H7 (cell line): ENCODE measurements around the gene TAF1B. TPM values are rescaled to one million over a fixed set of nuclear protein-coding genes. Genes with fewer than 3 reads are reported as not detected.

Experiments used
- DNase-seq: peaks from one replicate; pipeline ENCODE4 v3.0.0; 2012
- H3K27me3 ChIP-seq: 2 replicates; pipeline ENCODE4 v1.6.0; 2011; ENCODE audit warnings: mild to moderate bottlenecking, low read length; ENCODE audit not compliant: control insufficient read depth, insufficient read depth
- H3K36me3 ChIP-seq: replicated peaks from 2 replicates; pipeline ENCODE4 v1.5.1; 2011; ENCODE audit warnings: low read length; ENCODE audit not compliant: control insufficient read depth, insufficient read depth
- H3K4me3 ChIP-seq: 2 replicates; pipeline ENCODE4 v1.5.1; 2011; ENCODE audit warnings: low read depth, mild to moderate bottlenecking, control low read depth, low read length, moderate library complexity; ENCODE audit not compliant: insufficient read depth
- total RNA-seq: library from RNA; depleted of rRNA; stranded (reverse); fragments of >200 nt; shearing (Covaris generic); gene quantifications from 2 replicates; pipeline ENCODE4 v1.2.3, GENCODE V29; 2014

The TAF1B gene
- total RNA-seq, 1 experiment from 2014 or later: 33.2 TPM

- Histone ChIP-seq H3K36me3 (no peaks in the 10 kb centered on the region), H3K27me3 (no peaks in the 10 kb centered on the region; the same call in 1 of the 2 replicates), H3K4me3 (no peak overlapping the region)
- DNase-seq: peak; percentile 42
Observed at GRCh38 chr2:9803023-9803805, 40.1 kb upstream of the TAF1B start.

GRCh38 chr2:9805435-9806297 is 37.6 kb upstream of the TAF1B start:
- H3K27me3 ChIP-seq: no peaks in the 10 kb centered on the region; the same call in 1 of the 2 replicates
- no peak overlapping the region for H3K4me3 ChIP-seq
- H3K36me3 ChIP-seq: no peaks in the 10 kb centered on the region
- DNase-seq: peak; percentile 30

DNA sequence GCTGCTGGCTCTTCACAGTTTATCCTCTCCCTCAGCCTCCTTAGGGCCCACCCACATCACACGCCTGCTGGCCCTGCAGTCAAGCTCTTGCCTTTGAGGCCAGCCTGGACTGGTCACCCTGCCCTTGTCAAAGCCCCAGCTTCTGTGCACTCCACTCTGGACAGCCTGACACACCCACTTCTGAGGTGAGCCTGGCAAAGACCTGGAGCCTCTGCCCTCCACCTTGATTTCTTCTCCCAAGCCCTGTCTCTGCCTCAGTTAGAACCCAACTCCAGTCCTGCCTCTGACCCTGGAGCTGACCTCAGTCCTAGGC is 37.0 kb upstream of the TAF1B start:
- DNase-seq: no peak
- no peaks in the 10 kb centered on the region; the same call in 1 of the 2 replicates for H3K27me3 ChIP-seq

GRCh38 chr2:9806656-9807055 is 36.6 kb upstream of the TAF1B start:
- H3K36me3 ChIP-seq: no peaks in the 10 kb centered on the region
- no peak overlapping the region for H3K4me3 ChIP-seq
- H3K27me3 ChIP-seq: no peaks in the 10 kb centered on the region; the same call in 1 of the 2 replicates
- DNase-seq: peak; percentile 26

More for the DNA sequence above, 37.0 kb upstream of the TAF1B start:
- no peak overlapping the region for H3K4me3 ChIP-seq
- H3K36me3 ChIP-seq: no peaks in the 10 kb centered on the region

GRCh38 chr2:9807056-9807455 is 36.2 kb upstream of the TAF1B start:
- DNase-seq: peak; percentile 40
- no peak overlapping the region for H3K4me3 ChIP-seq
- no peaks in the 10 kb centered on the region; the same call in 1 of the 2 replicates for H3K27me3 ChIP-seq
- H3K36me3 ChIP-seq: no peaks in the 10 kb centered on the region

DNA sequence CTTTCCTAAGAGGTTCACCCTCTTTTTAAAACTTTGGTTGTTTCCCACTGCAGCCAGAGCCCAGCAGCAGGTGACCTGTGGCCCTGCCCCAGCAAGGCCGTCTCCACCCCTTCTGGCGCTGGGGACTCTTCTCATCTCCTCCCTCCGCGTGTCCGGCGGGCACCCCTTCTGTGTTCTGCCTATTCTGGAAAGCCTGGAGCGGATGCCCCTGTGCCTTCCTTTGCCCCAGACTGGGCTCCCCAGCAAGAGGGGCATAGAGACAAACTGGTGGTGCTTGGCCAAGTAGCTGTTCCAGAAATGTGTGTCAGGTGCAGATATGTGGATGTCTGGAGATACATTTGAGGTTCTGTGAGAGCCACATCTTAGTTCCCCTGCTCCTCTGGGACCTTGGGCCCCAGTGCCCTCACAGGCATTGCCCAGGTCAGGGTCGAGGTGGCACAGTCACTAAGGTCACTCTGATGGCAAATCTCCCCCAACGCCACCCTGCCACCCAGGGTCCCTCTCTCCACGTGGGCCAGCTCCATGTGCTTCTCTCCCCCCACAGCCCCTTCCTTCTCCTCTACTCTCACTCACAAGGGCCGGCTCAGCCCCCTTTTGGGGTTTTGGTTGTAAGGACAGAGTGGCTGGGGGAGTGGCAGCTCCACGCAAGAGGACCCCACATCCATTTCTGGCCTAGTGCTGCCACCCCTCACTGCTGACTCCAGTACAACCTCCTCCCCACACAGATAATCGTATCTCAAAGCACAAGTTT is 35.5 kb upstream of the TAF1B start:
- Histone ChIP-seq H3K27me3 (no peaks in the 10 kb centered on the region; the same call in 1 of the 2 replicates), H3K36me3 (no peaks in the 10 kb centered on the region), H3K4me3 (no peak overlapping the region)
- DNase-seq: peak; percentile 22

DNA sequence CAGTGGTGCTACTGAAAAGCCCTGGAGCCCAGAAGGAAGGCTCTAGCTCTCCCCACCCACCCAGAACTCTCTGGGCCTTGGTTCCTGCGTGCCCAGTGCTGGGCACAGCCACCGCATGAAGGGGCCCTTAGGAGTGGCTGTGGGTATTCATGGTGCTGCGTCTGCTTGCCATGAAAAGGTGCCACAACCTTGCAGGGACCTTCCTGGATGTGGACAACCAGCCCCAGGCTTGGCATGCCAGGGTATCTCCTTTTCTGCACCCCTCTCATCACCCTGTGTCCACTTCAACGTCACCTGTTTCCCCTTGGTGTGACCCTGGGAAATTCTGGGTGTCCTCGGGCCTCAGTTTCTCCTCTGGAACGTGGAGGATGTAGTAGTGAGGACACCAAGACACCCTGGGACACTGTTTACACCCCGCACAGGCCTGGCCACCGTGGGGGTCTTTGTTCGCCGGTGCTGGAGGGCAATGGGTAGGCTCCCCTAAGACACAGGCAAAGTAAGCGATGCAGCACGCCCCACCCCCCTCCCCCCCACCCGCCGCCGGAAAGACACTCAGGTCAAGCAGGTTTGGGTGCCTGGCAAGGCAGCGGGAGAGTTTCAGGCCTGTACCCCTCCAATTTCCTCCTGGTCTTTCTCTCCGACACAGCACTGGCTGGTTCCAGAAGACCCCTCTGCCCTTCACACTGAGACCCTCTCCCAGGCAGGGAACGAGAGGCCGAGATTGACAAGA is 34.8 kb upstream of the TAF1B start:
- DNase-seq: peak; percentile 51
- no peaks in the 10 kb centered on the region for H3K27me3 ChIP-seq
- no peaks in the 10 kb centered on the region for H3K36me3 ChIP-seq
- H3K4me3 ChIP-seq: no peak overlapping the region

DNA sequence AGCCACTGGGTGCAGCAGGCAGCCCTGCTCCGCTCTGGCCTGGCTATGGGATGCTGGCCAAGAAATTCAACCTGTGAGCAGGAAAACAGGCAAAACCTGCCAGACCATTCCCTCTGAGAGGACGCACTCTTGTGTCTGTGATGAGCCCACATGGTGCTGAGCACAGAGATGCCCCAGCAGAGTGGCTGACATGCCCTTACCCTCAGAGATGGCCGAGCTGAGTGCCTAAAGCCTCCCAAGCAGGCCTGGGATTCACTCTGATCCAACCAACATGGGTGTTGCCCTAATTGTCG is 34.3 kb upstream of the TAF1B start:
- DNase-seq: no peak
- no peaks in the 10 kb centered on the region for H3K36me3 ChIP-seq
- H3K27me3 ChIP-seq: no peaks in the 10 kb centered on the region
- H3K4me3 ChIP-seq: no peak overlapping the region

GRCh38 chr2:9809448-9810088 is 33.7 kb upstream of the TAF1B start:
- H3K36me3 ChIP-seq: no peaks in the 10 kb centered on the region
- H3K4me3 ChIP-seq: no peak overlapping the region
- DNase-seq: peak; percentile 53
- H3K27me3 ChIP-seq: no peaks in the 10 kb centered on the region

GRCh38 chr2:9811216-9811615 is 32.1 kb upstream of the TAF1B start:
- H3K27me3 ChIP-seq: no peaks in the 10 kb centered on the region
- no peaks in the 10 kb centered on the region for H3K36me3 ChIP-seq
- H3K4me3 ChIP-seq: no peak overlapping the region
- no peak for DNase-seq

DNA sequence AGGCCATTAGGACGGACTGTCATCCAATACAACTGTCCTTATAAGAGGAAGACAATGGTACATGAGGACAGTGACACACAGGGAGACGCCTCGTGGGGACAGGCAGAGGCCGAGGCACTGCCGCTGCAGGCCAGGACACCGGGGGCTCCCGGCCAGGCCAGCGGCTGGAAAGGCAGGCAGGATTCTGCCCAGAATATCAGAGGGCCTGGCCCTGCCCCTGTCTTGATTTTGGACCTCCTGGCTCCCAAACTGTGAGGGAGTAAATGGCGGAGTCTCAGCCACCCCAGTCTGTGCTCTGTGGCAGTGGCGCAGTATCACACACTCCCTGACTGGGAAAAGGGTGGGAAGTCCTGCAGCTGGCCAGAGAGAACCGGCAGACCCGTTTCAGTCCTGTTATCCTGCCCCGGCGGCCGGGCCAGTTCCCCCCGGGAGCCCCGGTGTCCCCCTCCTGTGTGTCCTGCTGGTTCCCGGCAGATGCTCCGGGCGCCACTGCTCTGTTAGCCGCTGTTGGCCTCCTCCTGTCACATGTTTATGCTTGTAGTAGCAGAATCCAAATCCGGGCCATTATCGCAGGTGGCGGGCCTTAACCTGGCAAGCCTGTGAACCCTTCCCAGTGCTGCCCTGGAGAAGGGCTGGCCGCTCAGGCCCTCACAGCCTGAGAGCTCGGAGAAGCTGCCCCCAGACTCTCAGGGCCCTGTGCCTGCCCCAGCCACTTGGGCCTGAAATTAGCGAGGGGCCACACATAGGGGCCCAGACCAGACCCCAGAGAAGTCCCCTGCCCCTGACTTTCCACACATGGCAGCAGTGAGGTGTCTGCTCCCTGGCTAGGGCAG is 31.4 kb upstream of the TAF1B start:
- no peaks in the 10 kb centered on the region for H3K27me3 ChIP-seq
- peak; percentile 64 for DNase-seq
- no peaks in the 10 kb centered on the region for H3K36me3 ChIP-seq
- no peak overlapping the region for H3K4me3 ChIP-seq

GRCh38 chr2:9812945-9813311 is 30.3 kb upstream of the TAF1B start:
- Histone ChIP-seq H3K4me3 (no peak overlapping the region), H3K27me3 (no peaks in the 10 kb centered on the region), H3K36me3 (no peaks in the 10 kb centered on the region)
- no peak for DNase-seq
